Measurements from ENCODE around the gene PFDN4.
"Not testable (repeated sequence)": the region's sequence is repeated elsewhere in the genome, so short reads cannot be mapped to it uniquely, and the experiment has no call there.

PFDN4 gene

GRCh38 chr20:54219751-54220426 is 12.0 kb downstream of the PFDN4 start:
- no peak overlapping the region for H3K4me3 ChIP-seq (ENCODE audit: low read depth, low read length)
- DNase-seq (ENCODE audit: low read depth) = no peak
- peak; percentile 35 for TF ChIP-seq CTCF (IDR thresholded peaks at IDR 0.05; ENCODE audit: low read depth, low read length, missing control alignments)

GRCh38 chr20:54220722-54221121 is 12.8 kb downstream of the PFDN4 start:
- no peak overlapping the region for H3K4me3 ChIP-seq (ENCODE audit: low read depth, low read length)
- DNase-seq (ENCODE audit: low read depth) = no peak
- TF ChIP-seq CTCF (IDR thresholded peaks at IDR 0.05; ENCODE audit: low read depth, low read length, missing control alignments) = no peak

- DNase-seq (ENCODE audit: low read depth) = no peak
- no peak overlapping the region for H3K4me3 ChIP-seq (ENCODE audit: low read depth, low read length)
- TF ChIP-seq CTCF (IDR thresholded peaks at IDR 0.05; ENCODE audit: low read depth, low read length, missing control alignments) = no peak
These were observed 13.5 kb downstream of the PFDN4 start for GRCh38 chr20:54221353-54221752.

GRCh38 chr20:54221996-54222890 is 14.4 kb downstream of the PFDN4 start:
- DNase-seq (ENCODE audit: low read depth) = no peak
- no peak for TF ChIP-seq CTCF (IDR thresholded peaks at IDR 0.05; ENCODE audit: low read depth, low read length, missing control alignments)
- H3K4me3 ChIP-seq (ENCODE audit: low read depth, low read length) = no peak overlapping the region

GRCh38 chr20:54223285-54223684 is 15.4 kb downstream of the PFDN4 start:
- DNase-seq (ENCODE audit: low read depth) = no peak
- TF ChIP-seq CTCF (IDR thresholded peaks at IDR 0.05; ENCODE audit: low read depth, low read length, missing control alignments) = no peak
- H3K4me3 ChIP-seq (ENCODE audit: low read depth, low read length) = no peak overlapping the region

- no peak for TF ChIP-seq CTCF (IDR thresholded peaks at IDR 0.05; ENCODE audit: low read depth, low read length, missing control alignments)
- no peak overlapping the region for H3K4me3 ChIP-seq (ENCODE audit: low read depth, low read length)
- no peak for DNase-seq (ENCODE audit: low read depth)
These were observed 15.9 kb downstream of the PFDN4 start for GRCh38 chr20:54223751-54224150.

GRCh38 chr20:54224642-54225041 is 16.8 kb downstream of the PFDN4 start:
- DNase-seq (ENCODE audit: low read depth); H3K4me3 ChIP-seq (ENCODE audit: low read depth, low read length): not testable (repeated sequence)
